IPS-11a (cell line): ENCODE data around the gene SLC36A4.
"Not testable (repeated sequence)": the region's sequence is repeated elsewhere in the genome, so short reads cannot be mapped to it uniquely, and the experiment has no call there.

ENCODE experiments used
- H3K4me3 ChIP-seq: one replicate; pipeline ENCODE4 v1.5.1; 2013; ENCODE audit warnings: low read depth, low read length, control low read depth

SLC36A4 gene

DNA sequence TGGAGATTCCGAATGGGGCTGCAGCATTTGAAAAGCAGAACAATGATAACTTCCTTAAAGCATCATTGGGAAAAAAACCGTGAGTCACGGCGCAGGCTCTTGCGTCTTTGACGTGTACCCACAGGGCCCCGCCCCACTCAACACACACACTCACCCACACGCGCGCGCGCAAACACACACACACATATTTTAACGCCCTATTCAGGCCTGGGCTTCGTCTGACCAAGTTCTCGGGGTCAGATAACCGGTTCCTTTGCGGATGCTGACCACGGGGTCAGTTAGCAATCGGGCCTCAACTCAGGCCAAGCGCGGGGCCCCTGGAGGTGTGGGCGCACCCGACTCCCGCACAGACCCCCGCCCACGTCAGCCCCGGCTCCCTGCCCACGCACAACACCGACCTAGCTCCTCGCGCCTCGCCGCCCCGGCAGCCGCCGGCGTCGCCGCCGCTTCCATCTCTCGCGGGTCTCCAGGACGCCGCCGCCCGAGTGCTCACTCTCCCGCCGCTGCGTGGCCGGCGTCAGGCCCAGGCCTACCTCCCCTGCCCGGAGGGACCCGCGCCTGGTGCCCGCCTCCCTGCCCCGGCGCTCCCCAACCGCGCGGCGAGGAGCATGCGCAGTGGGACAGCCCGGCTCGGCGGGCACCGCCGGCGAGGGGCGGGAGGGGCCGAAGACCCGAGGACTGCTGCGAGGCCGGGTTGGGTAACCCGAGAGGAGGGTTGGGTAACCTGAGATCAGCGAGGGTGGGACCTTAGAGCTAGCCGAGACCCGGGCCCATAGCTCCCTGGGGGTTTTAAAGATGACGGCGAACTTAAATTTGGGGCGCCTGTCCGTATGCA is at the start of gene SLC36A4:
Gene SLC36A4, minus strand, starts transcription at position 612 of the 835 bp plus-strand sequence. Its CDS starts 159 bp downstream, at position 453.
- peak within 1 kb of the TSS; percentile 89 for H3K4me3 ChIP-seq

GRCh38 chr11:93246790-93247189 is 49.0 kb upstream of the SLC36A4 start:
- not testable (repeated sequence) for H3K4me3 ChIP-seq

DNA sequence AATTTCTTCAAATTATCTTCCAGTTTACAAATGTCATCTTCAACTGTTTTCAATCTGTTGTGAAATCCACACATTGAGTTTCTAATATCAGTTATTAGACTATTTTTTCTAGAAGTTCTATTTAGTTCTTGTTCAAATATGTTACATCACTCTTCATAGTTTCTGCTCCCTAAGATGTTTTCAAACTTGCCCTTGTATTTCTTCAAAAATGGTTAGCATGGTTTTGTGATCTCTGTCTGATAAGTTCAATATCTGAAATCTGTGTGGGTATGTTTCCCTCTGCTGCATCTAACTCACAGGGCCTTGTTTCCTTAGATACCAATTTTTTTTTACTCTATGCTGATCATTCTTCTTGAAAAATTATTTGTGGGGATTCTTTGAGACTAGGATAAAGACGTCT is 46.2 kb upstream of the SLC36A4 start:
- H3K4me3 ChIP-seq: no peak overlapping the region

DNA sequence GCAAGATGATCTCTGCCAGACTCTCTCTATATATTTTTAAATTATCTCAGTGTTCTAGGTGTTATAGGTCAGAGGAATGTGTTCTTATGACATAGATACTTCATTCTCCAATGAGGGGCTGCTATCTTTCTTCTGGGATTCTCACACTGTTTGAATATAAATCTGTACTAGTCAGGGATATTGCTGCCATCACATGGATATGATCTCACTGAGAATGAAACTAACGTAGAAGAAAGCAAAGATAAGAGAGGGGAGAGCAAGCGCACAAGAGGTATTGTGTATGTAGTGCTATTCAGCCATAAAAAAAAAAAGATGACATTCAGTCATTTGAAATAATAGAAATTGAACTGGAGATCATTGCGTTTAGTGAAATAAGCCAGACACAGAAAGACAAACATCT is 42.2 kb upstream of the SLC36A4 start:
- H3K4me3 ChIP-seq: no peak overlapping the region

- H3K4me3 ChIP-seq: no peak overlapping the region
Measured at GRCh38 chr11:93238956-93239355, 41.2 kb upstream of the SLC36A4 start.

DNA sequence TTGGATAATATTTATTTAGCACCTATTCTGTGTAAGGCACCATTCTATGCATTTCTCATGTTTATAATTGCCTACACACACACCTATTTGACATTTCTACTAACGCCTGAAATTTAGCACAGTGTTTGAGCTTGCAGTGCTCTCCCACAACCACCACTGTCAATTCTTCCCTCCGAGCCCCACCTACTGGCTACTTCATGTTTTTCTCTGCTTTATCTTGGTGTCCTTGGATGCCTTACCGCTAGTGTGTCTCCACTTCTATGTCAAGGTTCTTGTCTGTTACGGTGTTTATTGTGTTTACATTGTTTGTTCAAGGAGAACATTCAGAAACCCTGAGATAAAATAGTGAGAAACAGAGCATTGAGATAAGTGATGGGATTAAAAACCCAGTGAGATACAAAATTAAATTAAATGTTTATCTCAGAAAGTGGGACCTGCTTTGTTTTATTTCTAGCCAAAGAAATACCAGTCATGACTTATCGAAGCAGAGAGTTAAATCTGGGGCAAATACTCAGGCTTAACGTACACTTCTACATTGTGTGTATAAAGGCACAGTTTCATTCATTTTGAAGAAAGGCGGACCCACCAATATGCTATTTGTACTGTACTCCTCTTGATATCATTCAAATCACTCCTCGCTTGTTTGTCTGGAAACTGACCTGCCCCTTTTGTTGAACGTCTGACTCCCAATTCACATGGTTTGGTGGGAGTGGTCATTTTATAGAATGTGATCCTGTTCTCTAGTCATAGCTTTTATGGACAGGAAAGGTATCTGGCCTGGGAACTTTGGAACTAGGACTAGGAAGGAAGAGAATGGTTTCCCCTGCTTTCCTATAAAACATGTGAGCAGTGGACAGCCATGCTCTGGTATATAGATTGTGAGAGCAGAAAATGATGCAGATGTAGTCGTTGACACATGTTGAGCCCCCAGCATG is 39.2 kb upstream of the SLC36A4 start:
- no peak overlapping the region for H3K4me3 ChIP-seq

- no peak overlapping the region for H3K4me3 ChIP-seq
Measured at GRCh38 chr11:93234602-93235207, 36.9 kb upstream of the SLC36A4 start.

DNA sequence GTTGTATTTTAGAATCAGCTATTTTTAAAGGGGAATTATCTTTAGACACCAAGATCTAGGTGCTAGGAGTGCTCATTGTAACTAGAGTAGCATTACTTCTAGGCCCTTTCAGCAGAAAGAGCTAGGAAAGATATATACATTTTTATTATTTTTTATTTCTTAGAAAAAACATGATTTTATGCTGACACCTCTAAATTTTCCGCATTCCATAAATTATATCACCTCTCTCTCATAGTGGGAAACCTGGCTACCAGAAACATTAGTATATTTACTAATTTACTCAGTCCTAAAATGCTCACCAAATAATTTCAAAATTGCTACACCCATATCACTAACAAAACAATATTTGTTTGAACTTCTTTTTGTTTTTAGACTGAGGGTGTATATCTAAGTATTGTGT is 32.1 kb upstream of the SLC36A4 start:
- H3K4me3 ChIP-seq: no peak overlapping the region

- no peak overlapping the region for H3K4me3 ChIP-seq
Measured at GRCh38 chr11:93225662-93226061, 27.9 kb upstream of the SLC36A4 start.

GRCh38 chr11:93221539-93221938 is 23.7 kb upstream of the SLC36A4 start:
- no peak overlapping the region for H3K4me3 ChIP-seq

GRCh38 chr11:93220078-93220477 is 22.3 kb upstream of the SLC36A4 start:
- H3K4me3 ChIP-seq: no peak overlapping the region

DNA sequence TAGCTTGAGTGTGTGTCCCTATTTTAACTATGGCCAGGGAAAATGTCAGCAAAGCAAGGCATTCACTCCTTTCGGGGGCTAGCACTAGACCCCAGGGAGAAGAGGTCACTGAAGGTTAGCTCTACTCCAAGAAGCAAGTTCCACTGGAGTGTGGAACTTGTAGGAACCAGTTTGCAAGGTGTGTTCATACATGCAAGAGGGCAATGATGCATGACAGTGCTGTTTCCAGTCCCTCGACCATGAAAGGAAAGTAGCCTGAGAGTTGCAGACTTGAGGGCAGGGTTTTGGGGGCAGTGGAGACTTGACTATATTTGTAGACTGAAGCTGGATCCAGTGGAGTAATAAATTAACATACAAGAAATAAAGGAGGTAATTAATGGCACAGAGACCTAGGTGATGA is 21.6 kb upstream of the SLC36A4 start:
- H3K4me3 ChIP-seq: no peak overlapping the region

DNA sequence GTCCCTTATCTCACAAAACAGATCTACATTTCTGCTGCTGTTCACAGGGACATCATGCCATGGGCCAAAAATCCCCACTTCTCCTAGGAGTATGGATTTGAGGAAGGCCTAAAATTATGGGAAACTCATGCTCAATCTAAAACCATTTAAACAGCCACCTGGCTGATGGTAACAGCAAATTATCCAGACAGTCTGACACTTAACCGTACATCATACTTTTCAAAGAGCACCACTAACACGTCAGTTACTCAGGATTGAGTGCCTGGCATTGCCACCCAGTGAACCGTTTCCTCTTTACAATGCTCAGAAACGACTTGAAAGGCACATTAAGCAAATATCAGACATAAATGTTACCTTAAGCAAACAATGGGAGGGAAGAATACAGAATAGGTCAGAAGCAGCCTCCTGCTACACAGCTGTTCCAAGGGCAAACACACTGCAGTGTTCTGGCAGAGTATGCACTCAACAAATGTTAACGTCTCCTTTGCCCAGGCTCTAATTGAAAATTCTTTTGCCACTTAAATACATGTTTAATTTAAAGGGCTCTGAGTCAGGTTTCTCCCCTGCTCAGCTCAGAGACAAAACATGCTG is 18.8 kb upstream of the SLC36A4 start:
- no peak overlapping the region for H3K4me3 ChIP-seq

GRCh38 chr11:93213622-93214021 is 15.8 kb upstream of the SLC36A4 start:
- no peak overlapping the region for H3K4me3 ChIP-seq

DNA sequence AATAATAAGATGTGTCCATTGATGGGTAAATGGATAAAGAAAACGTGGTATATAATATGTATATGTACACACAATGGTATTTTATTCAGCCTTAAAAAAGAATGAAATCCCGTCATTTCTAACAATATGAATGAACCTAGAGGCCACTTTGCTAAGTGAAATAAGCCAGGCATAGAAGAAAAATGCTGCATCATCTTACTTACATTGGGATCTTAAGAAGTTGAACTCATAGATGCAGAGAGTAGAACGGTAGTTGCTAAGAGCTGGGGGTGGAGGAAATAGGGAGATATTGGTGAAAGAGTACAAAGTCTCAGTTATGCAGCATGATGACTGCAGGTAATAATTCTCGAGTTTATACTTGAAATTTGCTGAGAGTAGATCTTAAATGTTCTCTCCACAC is 14.3 kb upstream of the SLC36A4 start:
- no peak overlapping the region for H3K4me3 ChIP-seq

DNA sequence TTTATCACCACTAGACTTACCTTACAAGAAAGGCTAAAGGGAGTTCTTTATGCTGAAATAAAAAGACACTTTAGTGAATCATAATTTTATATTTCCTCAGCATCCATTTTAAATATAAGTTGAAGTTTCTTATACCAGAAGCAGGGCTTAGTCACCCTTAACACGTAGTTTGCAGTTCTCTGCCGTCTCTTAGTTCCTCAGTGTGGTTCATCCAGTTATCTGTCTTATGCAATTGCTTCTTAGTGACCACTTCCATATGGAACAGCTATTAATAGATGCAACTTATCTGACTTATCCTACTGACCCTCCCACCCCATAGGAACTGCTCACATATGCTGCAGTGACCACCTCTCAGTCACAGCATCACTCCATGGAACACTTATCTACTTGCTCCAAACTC is 11.7 kb upstream of the SLC36A4 start:
- no peak overlapping the region for H3K4me3 ChIP-seq

DNA sequence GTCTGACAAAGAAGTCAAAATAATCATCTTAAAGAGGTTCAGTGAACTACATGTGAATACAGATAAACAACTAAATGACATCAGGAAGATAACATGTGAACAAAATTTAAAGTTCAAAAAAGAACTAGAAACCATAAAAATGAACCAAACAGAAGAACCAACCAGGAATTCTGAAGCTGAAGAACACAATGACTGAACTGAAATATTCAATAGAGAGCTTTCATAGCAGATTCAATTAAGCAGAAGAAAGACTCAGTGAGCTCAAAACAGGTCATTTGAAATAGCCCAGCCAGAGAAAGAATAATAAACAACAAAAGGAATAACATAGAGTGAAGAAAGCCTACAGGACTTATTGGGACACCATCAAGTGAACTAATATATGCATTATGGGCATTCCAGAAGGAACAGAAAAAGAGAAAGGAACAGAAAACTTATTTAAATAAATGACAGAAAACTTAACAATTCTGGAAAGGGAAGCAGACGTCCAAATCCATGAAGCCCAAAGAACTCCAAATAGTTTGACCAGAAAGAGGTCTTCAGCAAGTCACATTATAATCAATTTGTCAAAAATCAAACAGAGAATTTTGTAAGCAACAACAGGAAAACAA is 11.0 kb upstream of the SLC36A4 start:
- no peak overlapping the region for H3K4me3 ChIP-seq

- H3K4me3 ChIP-seq: no peak overlapping the region
Measured at GRCh38 chr11:93199616-93200015, 1.8 kb upstream of the SLC36A4 start.

DNA sequence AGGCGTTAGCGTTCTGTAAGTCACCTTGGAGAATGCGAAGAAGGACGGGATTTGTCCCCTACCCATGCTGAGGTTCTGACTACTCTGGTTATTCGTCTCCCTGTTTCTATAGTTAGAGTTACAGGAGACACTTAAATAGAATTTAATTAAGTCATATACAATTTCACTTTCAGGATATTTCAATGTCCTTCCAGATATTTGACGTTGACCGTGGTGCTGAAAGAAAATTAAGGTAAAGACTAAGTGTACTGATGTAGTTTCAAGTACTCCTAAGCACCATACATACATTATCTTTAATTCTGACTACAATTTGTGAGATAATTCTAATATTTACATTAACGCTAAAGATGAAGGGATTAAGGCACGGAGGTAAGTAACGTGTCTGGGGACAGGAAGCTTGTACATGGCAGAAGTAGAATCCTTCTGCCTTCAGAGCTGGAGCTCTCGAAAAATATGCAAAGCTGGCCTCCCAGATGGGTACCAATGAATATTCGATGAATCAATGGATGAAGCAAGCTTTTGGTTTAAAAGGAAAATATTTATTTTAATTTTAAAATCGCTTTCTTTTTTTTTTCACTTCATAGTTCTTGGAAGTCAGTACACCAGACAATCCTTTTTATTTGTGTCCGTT is 539 bp upstream of the SLC36A4 start:
- peak overlapping the region; percentile 89 for H3K4me3 ChIP-seq

DNA sequence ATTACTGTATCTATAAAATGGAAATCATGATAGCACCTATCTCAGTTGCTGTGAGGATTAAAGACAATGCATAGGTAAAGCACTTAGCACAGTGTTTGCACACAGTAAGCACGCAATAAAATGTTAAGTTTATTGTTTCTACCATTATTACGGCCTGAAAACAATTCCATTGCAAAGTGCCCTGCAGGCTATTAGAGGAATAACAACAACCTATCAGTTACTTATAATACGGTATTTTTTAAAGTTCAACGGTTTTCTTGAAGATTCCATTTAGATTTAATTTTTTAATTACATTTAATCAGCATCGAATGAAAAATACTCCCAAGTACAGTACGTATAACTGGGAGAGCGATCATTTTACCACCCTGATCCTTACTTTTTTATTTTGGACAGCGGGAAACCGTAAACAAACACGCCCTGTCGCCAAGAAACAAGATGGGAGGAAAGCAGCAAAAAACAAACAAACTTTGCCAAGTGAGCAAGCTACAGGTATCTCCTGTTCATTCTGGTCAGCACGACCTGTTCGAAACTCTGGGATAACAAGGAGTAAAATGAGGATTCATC is 893 bp downstream of the SLC36A4 start:
- peak overlapping the region; percentile 89 for H3K4me3 ChIP-seq
